HG03378 (cell line): Measurements from ENCODE around the gene HMCN1.

Source experiments
- ATAC-seq: cut with Tn5 transposase; IDR thresholded peaks from one replicate; pipeline ENCODE4 v1.9.1; 2021; ENCODE audit warnings: mild to moderate bottlenecking, moderate library complexity; ENCODE audit not compliant: unreplicated experiment

HMCN1 gene

GRCh38 chr1:185895208-185895900, 161.2 kb downstream of the HMCN1 start:
- no peak for ATAC-seq

- no peak for ATAC-seq
Observed at GRCh38 chr1:185896863-185897262, 162.7 kb downstream of the HMCN1 start.

- ATAC-seq: no peak
Observed at GRCh38 chr1:185906186-185906585, 172.0 kb downstream of the HMCN1 start.

GRCh38 chr1:185907246-185907645, 173.1 kb downstream of the HMCN1 start:
- ATAC-seq: no peak

GRCh38 chr1:185911978-185912377, 177.8 kb downstream of the HMCN1 start:
- ATAC-seq: no peak

GRCh38 chr1:185912504-185912903, 178.3 kb downstream of the HMCN1 start:
- ATAC-seq: no peak

- no peak for ATAC-seq
Observed at GRCh38 chr1:185914089-185914488, 179.9 kb downstream of the HMCN1 start.

GRCh38 chr1:185916861-185917260, 182.7 kb downstream of the HMCN1 start:
- no peak for ATAC-seq

- ATAC-seq: no peak
Observed at GRCh38 chr1:185917646-185918045, 183.5 kb downstream of the HMCN1 start.

GRCh38 chr1:185920602-185921001, 186.4 kb downstream of the HMCN1 start:
- ATAC-seq: no peak

GRCh38 chr1:185921636-185922035, 187.4 kb downstream of the HMCN1 start:
- no peak for ATAC-seq

- no peak for ATAC-seq
Observed at GRCh38 chr1:185926588-185926987, 192.4 kb downstream of the HMCN1 start.

- ATAC-seq: no peak
Observed at GRCh38 chr1:185929776-185930175, 195.6 kb downstream of the HMCN1 start.

- no peak for ATAC-seq
Observed at GRCh38 chr1:185931438-185931837, 197.2 kb downstream of the HMCN1 start.

- no peak for ATAC-seq
Observed at GRCh38 chr1:185933580-185933979, 199.4 kb downstream of the HMCN1 start.

- ATAC-seq: no peak
Observed at GRCh38 chr1:185934476-185935189, 200.4 kb downstream of the HMCN1 start.

- no peak for ATAC-seq
Observed at GRCh38 chr1:185935360-185935759, 201.2 kb downstream of the HMCN1 start.

- ATAC-seq: no peak
Observed at GRCh38 chr1:185936641-185937040, 202.4 kb downstream of the HMCN1 start.

GRCh38 chr1:185938396-185938795, 204.2 kb downstream of the HMCN1 start:
- ATAC-seq: no peak

GRCh38 chr1:185939142-185939541, 205.0 kb downstream of the HMCN1 start:
- ATAC-seq: no peak

- no peak for ATAC-seq
Observed at GRCh38 chr1:185942961-185943360, 208.8 kb downstream of the HMCN1 start.

- no peak for ATAC-seq
Observed at GRCh38 chr1:185956881-185957280, 222.7 kb downstream of the HMCN1 start.
